Measurements from ENCODE around the gene PRRT1.
"Not testable (repeated sequence)": the region's sequence is repeated elsewhere in the genome, so short reads cannot be mapped to it uniquely, and the experiment has no call there.

PRRT1 gene

DNA sequence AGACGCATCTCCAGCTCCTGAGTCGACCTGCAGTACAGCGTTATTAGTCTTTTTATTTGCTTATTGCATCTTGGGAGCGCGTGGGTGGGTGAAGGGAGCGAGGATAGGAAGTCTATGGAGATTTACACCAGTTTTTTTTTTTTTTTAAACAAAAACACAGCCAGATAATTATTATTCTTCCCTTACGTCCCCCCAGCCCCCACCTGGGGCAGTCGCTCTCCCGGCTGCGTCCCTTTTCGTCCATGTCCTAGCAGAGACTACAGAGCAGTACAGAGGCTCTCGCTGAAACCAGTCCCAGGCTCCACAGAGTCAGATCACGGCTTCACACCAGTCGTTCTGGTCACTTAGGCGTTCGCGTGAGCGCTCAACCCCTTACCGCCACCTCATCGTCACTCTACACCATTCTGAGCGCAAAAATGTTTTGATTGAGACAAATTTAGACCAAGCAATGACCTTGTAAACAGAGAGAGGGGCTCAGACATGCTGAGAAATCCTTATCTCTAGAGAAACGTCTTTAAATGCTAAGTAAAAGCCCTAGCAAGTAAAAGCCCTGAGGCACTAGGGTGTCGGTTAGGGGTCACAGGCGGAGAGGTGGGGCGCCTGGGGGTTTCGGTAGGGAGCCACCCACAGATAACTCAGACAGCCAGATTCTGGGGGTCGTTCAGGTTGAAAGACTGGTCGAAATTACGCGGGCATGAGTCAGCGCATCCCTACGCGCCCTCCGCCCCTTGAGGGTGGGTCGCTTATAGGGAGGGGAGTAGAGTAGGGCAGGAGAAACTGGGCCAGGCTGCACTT, 1.2 kb upstream of the PRRT1 start:
- Histone ChIP-seq H3K36me3 (ENCODE audit: control insufficient read depth, insufficient read depth, low read length, severe bottlenecking) (peaks cover 11% of the 10 kb centered on the region), H3K9ac (ENCODE audit: low read length) (peak overlapping the region; percentile 88), H3K4me1 (ENCODE audit: control insufficient read depth, insufficient read depth, low read length) (peaks cover 28% of the 10 kb centered on the region), H3K27me3 (replicated peaks; ENCODE audit: control insufficient read depth, insufficient read depth, low read length) (peaks cover 6% of the 10 kb centered on the region), H3K9me3 (ENCODE audit: control insufficient read depth, low read length) (no peaks in the 10 kb centered on the region), H3K4me3 (ENCODE audit: low read length) (peak overlapping the region; percentile 90)
- peak; percentile 76 for DNase-seq (ENCODE audit: low read depth)

DNA sequence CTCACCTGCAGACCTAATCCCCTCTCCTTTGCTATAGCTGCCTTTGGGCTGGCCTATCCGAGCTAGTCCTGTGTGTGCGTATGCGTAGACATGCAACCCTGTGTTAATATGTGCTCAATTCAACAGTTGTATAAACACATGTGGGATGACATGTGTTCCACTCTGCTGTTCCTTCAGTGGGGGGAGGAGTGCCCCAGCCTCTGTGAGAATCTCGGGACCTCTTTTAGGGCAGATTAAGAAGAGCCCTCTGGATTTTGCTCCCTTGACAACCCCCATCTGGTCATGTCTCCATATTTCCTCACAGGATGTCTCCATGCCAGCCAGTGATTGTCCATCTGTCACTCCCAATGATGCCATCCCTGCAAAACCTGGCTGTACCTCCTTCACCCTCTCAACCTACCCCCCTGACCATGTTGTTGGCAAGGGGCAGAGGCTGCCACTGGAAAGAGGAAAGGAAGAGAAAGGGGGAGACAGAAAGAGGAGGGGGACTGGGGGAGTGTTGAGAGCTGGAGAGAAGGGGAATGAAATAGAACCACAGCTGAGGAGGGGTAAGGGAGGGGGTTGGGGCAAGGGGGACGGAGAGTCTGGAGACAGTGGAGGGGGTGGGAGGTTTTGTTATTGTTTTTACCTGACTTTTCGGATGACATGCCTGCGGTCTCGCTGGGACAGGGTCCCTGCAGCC, 417 bp downstream of the PRRT1 start:
- Histone ChIP-seq H3K4me1 (ENCODE audit: control insufficient read depth, insufficient read depth, low read length) (peaks cover 28% of the 10 kb centered on the region), H3K9ac (ENCODE audit: low read length) (no peak overlapping the region), H3K9me3 (ENCODE audit: control insufficient read depth, low read length) (no peaks in the 10 kb centered on the region), H3K4me3 (ENCODE audit: low read length) (no peak overlapping the region), H3K36me3 (ENCODE audit: control insufficient read depth, insufficient read depth, low read length, severe bottlenecking) (no peaks in the 10 kb centered on the region), H3K27me3 (replicated peaks; ENCODE audit: control insufficient read depth, insufficient read depth, low read length) (peaks cover 6% of the 10 kb centered on the region)
- no peak for DNase-seq (ENCODE audit: low read depth)

DNA sequence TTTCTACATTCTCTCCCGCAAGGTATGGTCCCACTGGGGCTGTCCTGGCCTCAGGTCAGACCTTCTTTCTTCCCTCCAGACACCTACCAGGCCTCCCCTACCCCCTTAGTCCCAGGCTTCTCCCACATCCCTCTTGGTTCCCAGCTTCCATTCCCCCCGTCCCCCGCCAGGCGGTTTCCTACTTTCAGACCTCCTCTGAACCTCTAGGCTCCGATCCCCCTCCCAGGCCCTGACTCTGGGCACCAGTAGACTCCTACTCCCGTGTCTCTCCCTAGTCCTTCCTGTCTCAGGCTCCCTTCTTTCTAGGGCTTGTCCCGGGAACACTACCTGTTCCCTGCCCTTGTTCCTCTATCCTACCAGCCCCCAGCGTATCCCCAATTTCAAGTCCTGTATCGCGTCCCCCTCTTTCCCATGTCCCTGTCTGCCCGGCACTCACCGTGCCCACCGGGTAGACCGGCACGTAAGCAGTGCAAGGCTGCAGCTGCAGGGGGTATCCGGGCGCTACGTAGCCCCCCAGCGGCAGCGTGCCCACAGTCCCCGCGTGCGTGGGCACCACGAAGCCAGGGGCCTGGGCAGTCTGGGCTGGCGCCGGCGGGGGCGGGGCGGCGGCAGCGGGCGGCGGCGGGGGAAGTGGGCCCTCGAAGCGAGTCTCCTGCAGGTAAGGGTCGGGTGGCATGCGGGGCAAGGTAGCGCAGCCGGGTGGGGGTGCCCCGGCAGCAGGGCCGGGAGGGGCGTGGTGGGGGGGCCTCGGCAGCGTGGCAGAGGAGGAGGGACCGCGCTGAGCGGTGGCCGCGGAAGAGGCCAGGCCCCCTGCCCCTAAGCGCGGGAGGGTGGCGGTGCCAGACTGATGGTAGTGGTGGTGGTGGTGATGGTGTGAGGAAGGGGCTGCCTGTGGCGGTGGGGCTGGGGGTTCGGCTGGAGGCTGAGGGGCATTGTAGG, 1.5 kb downstream of the PRRT1 start:
- no peak for DNase-seq (ENCODE audit: low read depth)
- Histone ChIP-seq H3K9ac (ENCODE audit: low read length) (no peak overlapping the region), H3K4me1 (ENCODE audit: control insufficient read depth, insufficient read depth, low read length) (peaks cover 23% of the 10 kb centered on the region), H3K27me3 (replicated peaks; ENCODE audit: control insufficient read depth, insufficient read depth, low read length) (peaks cover 6% of the 10 kb centered on the region), H3K4me3 (ENCODE audit: low read length) (no peak overlapping the region), H3K9me3 (ENCODE audit: control insufficient read depth, low read length) (no peaks in the 10 kb centered on the region), H3K36me3 (ENCODE audit: control insufficient read depth, insufficient read depth, low read length, severe bottlenecking) (no peaks in the 10 kb centered on the region)

DNA sequence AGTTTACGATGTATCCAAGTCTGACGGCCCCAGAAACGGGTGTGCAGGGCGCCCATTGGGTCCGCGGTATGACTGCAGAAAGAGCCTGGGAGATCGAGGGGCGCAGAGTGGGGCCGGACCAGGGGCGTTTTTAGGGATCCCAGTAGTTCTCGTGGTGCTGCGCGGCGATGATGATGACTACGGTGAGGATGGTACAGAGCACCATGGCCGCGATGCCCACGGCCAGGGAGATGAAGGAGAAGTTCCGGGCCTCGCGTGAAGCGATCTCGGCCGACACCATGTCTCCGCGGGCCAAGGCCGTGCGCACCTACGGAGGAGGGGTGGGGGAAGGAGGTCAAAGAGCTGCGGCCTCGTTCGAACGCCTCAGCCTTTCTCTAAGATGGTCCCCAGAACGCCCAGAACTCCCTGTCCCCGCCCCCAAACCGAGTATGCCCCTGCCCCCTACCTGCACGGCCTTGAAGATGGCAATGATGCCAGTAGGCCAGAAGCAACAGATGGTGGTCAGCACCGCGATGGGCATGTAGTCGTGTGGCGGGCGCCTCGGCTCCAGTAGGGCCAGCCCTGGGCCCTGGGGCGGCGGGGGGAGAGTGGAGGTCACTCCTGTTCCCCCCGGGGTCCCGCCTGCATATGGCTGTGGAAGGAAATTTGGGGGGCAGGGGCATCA, 2.5 kb downstream of the PRRT1 start:
- DNase-seq (ENCODE audit: low read depth), result no peak
- H3K9ac ChIP-seq (ENCODE audit: low read length), result no peak overlapping the region
- H3K4me1 ChIP-seq (ENCODE audit: control insufficient read depth, insufficient read depth, low read length), result peaks cover 20% of the 10 kb centered on the region
- peak overlapping the region; percentile 75 for H3K4me3 ChIP-seq (ENCODE audit: low read length)
- peaks cover 6% of the 10 kb centered on the region for H3K27me3 ChIP-seq (replicated peaks; ENCODE audit: control insufficient read depth, insufficient read depth, low read length)
- H3K36me3 ChIP-seq (ENCODE audit: control insufficient read depth, insufficient read depth, low read length, severe bottlenecking), result no peaks in the 10 kb centered on the region
- no peaks in the 10 kb centered on the region for H3K9me3 ChIP-seq (ENCODE audit: control insufficient read depth, low read length)

DNA sequence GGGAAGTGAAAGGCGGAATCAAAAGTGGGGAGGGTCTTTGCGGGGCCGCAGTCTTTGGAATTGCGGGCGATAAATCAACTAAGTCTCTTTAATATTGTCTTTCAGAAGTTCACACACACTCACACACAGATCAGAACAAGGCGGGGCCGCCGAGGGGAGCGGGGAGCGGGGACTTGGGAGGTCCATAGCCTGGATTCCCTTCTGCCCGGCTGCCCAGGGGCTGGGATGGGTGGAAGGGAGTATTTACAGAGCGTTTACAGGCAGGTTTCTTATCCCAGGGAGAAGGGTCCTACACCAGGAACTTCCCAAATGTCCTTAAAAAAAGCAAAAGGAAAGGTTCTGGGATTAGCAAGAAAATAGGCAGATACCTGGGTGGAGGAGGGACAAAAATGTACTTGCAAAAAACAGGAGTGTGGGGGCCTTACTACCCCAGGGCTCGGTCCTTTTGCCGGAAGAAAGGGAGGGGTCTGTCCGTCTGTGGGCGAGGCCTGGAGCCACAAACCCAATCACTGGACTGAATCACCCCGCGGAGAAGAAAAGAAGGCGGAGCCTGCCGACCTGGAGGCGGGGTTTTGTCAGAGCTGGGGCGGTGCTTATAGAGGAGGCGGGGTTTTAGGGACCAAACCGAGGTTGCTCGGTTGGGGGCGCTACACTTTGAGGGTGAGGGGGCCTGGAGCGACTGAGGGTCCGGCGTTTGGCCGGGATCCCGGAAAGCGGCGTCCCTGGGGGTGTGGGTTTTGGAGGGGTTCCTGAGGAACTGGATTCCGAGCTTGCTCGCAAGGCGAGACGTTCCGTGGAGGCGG, 3.2 kb downstream of the PRRT1 start:
- no peaks in the 10 kb centered on the region for H3K9me3 ChIP-seq (ENCODE audit: control insufficient read depth, low read length)
- peak overlapping the region; percentile 75 for H3K4me3 ChIP-seq (ENCODE audit: low read length)
- H3K9ac ChIP-seq (ENCODE audit: low read length), result peak overlapping the region; percentile 36
- H3K4me1 ChIP-seq (ENCODE audit: control insufficient read depth, insufficient read depth, low read length), result peaks cover 19% of the 10 kb centered on the region
- DNase-seq (ENCODE audit: low read depth), result no peak
- peaks cover 6% of the 10 kb centered on the region for H3K27me3 ChIP-seq (replicated peaks; ENCODE audit: control insufficient read depth, insufficient read depth, low read length)
- no peaks in the 10 kb centered on the region for H3K36me3 ChIP-seq (ENCODE audit: control insufficient read depth, insufficient read depth, low read length, severe bottlenecking)

DNA sequence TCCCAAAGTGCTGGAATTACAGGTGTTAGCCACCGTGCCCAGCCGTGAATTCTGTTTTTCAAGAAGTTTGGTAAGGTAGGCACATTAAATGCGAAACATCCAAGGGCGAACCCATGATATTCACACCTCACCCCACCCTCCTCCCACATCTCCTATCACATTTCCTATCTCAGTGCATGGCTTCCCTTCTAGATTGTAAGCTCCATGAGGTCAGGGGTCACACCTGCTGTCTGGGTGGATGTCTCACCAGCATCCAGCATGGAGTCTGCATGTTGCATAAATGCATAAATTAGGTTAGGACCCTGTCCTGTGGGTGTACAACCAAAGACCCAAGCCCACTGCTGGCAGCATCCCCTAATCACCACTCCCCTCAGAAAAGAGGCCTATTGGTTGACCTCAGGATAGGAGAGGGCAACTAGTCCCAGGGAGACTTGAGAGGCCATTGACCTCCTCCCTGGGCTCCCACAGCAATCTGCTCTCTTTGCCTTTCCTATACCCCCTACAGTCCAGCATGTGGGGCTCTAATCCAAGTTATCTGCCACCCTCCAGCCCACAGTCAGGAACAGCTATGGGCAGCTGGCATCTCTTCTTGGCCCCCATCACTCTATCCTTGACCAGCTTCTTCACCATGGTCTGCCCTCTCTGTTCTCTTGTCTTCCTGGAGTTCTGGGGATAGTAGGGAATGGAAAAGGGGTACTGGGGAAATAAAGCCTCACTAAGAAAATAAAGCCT, 4.2 kb downstream of the PRRT1 start:
- H3K4me3 ChIP-seq (ENCODE audit: low read length), result peak overlapping the region; percentile 75
- no peaks in the 10 kb centered on the region for H3K9me3 ChIP-seq (ENCODE audit: control insufficient read depth, low read length)
- peaks cover 6% of the 10 kb centered on the region for H3K27me3 ChIP-seq (replicated peaks; ENCODE audit: control insufficient read depth, insufficient read depth, low read length)
- no peak overlapping the region for H3K9ac ChIP-seq (ENCODE audit: low read length)
- peaks cover 10% of the 10 kb centered on the region for H3K4me1 ChIP-seq (ENCODE audit: control insufficient read depth, insufficient read depth, low read length)
- H3K36me3 ChIP-seq (ENCODE audit: control insufficient read depth, insufficient read depth, low read length, severe bottlenecking), result no peaks in the 10 kb centered on the region
- DNase-seq (ENCODE audit: low read depth), result no peak

DNA sequence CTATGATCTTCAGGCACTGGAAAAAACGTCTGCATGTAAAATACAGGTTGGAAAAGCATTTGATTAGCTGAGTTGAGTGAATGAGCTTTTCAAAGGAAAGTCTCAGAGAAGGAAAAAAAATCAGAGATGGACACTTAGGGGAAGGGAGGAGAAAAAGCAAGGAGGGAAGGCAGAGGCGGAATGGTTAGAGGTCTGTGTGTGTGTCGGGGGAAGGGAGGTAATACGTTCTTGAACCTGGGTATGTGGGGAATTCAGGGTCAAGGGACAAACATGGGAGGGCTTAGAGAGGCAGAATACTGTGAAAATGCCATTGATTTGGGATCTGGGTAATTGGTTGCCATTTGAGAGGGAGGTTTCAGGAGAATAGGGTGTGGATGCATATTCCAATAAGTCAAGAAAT, 5.1 kb downstream of the PRRT1 start:
- peaks cover 6% of the 10 kb centered on the region for H3K27me3 ChIP-seq (replicated peaks; ENCODE audit: control insufficient read depth, insufficient read depth, low read length)
- DNase-seq (ENCODE audit: low read depth), result no peak
- H3K36me3 ChIP-seq (ENCODE audit: control insufficient read depth, insufficient read depth, low read length, severe bottlenecking), result no peaks in the 10 kb centered on the region
- H3K9me3 ChIP-seq (ENCODE audit: control insufficient read depth, low read length), result no peaks in the 10 kb centered on the region
- H3K4me3 ChIP-seq (ENCODE audit: low read length), result no peak overlapping the region
- H3K9ac ChIP-seq (ENCODE audit: low read length), result no peak overlapping the region
- H3K4me1 ChIP-seq (ENCODE audit: control insufficient read depth, insufficient read depth, low read length), result peaks cover 4% of the 10 kb centered on the region

DNA sequence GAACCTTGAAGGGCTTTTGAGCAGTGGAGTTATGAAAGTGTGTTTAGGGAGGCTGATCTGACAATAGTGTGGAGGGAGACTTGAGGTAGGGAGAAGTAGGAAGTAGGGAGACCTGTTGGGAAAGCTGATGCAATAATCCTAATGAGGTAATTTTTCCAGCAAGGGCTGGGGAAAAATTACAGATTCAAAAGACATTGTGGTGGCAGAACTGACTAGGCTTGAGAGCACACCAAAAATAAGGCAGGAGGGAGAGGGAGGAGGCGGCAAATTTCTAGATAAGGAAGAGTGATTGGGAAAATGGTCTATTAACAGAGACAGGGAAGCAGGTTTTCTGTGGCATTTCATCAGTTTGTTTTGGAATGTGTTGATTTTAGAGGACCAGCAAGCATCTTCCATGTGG, 5.5 kb downstream of the PRRT1 start:
- DNase-seq (ENCODE audit: low read depth), result no peak
- no peak overlapping the region for H3K4me3 ChIP-seq (ENCODE audit: low read length)
- no peak overlapping the region for H3K9ac ChIP-seq (ENCODE audit: low read length)
- H3K9me3 ChIP-seq (ENCODE audit: control insufficient read depth, low read length), result no peaks in the 10 kb centered on the region
- no peaks in the 10 kb centered on the region for H3K36me3 ChIP-seq (ENCODE audit: control insufficient read depth, insufficient read depth, low read length, severe bottlenecking)
- peaks cover 4% of the 10 kb centered on the region for H3K4me1 ChIP-seq (ENCODE audit: control insufficient read depth, insufficient read depth, low read length)
- peaks cover 6% of the 10 kb centered on the region for H3K27me3 ChIP-seq (replicated peaks; ENCODE audit: control insufficient read depth, insufficient read depth, low read length)

DNA sequence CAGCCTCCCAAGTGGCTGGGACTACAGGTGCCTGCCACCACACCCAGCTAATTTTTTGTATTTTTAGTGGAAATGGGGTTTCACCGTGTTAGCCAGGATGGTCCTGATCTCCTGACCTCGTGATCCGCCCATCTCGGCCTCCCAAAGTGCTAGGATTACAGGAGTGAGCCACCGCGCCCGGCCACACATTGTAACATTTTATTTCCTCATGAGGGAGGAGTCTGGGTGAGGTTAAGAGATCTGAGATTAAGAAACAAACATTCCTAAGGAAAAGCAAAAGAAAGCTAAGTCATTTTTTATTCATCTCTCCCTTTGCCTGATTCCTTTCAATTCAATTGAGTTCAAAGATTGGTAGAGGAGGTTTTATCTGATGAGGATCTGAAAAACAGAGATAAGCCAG, 7.5 kb downstream of the PRRT1 start:
- not testable (repeated sequence) for H3K36me3 ChIP-seq (ENCODE audit: control insufficient read depth, insufficient read depth, low read length, severe bottlenecking); H3K4me3 ChIP-seq (ENCODE audit: low read length); H3K9me3 ChIP-seq (ENCODE audit: control insufficient read depth, low read length); H3K27me3 ChIP-seq (replicated peaks; ENCODE audit: control insufficient read depth, insufficient read depth, low read length); H3K9ac ChIP-seq (ENCODE audit: low read length); DNase-seq (ENCODE audit: low read depth)
- peaks cover 14% of the 10 kb centered on the region for H3K4me1 ChIP-seq (ENCODE audit: control insufficient read depth, insufficient read depth, low read length)

Measured in adipocyte (in vitro differentiated cells).